ENCODE measurements around the gene GTF3C1. TPM values are rescaled to one million over a fixed set of nuclear protein-coding genes. Genes with fewer than 3 reads are reported as not detected.

GTF3C1 gene
- polyA plus RNA-seq, 1 donor from 2014 or later, result 54.0 TPM

GRCh38 chr16:27561216-27561615 is 11.5 kb upstream of the GTF3C1 start:
- no peak overlapping the region for H3K27ac ChIP-seq (ENCODE audit: low read length)
- TF ChIP-seq TAF1 (IDR thresholded peaks at IDR 0.05; ENCODE audit: low read depth), result no peak
- TF ChIP-seq RAD21 (conservative IDR thresholded peaks at IDR 0.05), result no peak
- TF ChIP-seq SMC3 (conservative IDR thresholded peaks at IDR 0.05; ENCODE audit: poor library complexity), result no peak
- no peak for TF ChIP-seq EZH2 (IDR thresholded peaks at IDR 0.05; ENCODE audit: borderline replicate concordance, insufficient read depth, low read length, poor library complexity, severe bottlenecking)
- TF ChIP-seq EP300 (conservative IDR thresholded peaks at IDR 0.05; ENCODE audit: poor library complexity, severe bottlenecking), result no peak
- no peak for TF ChIP-seq POLR2AphosphoS5 (IDR thresholded peaks at IDR 0.05)
- no peak for TF ChIP-seq CTCF (IDR thresholded peaks at IDR 0.05; ENCODE audit: poor library complexity, severe bottlenecking)
- no peak for TF ChIP-seq REST (IDR thresholded peaks at IDR 0.05; ENCODE audit: borderline replicate concordance)
- TF ChIP-seq MXI1 (conservative IDR thresholded peaks at IDR 0.05; ENCODE audit: poor library complexity, severe bottlenecking), result no peak
- no peaks in the 10 kb centered on the region for H3K9me3 ChIP-seq (ENCODE audit: low read length)
- no peaks in the 10 kb centered on the region for H3K79me2 ChIP-seq (replicated peaks; ENCODE audit: insufficient read depth, low read length)
- H3K4me3 ChIP-seq (ENCODE audit: low read length), result no peak overlapping the region
- no peaks in the 10 kb centered on the region for H3K27me3 ChIP-seq (ENCODE audit: insufficient read depth, low read depth, low read length)
- H4K20me1 ChIP-seq (ENCODE audit: insufficient read depth), result no peaks in the 10 kb centered on the region
- H2AFZ ChIP-seq (ENCODE audit: low read depth, low read length), result no peak overlapping the region
- H3K9me2 ChIP-seq (ENCODE audit: insufficient read depth, low read length), result no peaks in the 10 kb centered on the region
- no peak overlapping the region for H3K9ac ChIP-seq (ENCODE audit: low read length)
- no peaks in the 10 kb centered on the region for H3K36me3 ChIP-seq (ENCODE audit: insufficient read depth, low read length)
- H3K4me2 ChIP-seq (ENCODE audit: low read length), result no peak overlapping the region
- H3F3A ChIP-seq (ENCODE audit: insufficient read depth, low read length, poor library complexity, severe bottlenecking), result no peaks in the 10 kb centered on the region

GRCh38 chr16:27558932-27559331 is 9.2 kb upstream of the GTF3C1 start:
- no peaks in the 10 kb centered on the region for H3K27me3 ChIP-seq (ENCODE audit: insufficient read depth, low read depth, low read length)
- no peaks in the 10 kb centered on the region for H3F3A ChIP-seq (ENCODE audit: insufficient read depth, low read length, poor library complexity, severe bottlenecking)
- H3K9me2 ChIP-seq (ENCODE audit: insufficient read depth, low read length), result no peaks in the 10 kb centered on the region
- no peaks in the 10 kb centered on the region for H3K9me3 ChIP-seq (ENCODE audit: low read length)
- H4K20me1 ChIP-seq (ENCODE audit: insufficient read depth), result no peaks in the 10 kb centered on the region
- no peak for TF ChIP-seq EZH2 (IDR thresholded peaks at IDR 0.05; ENCODE audit: borderline replicate concordance, insufficient read depth, low read length, poor library complexity, severe bottlenecking)
- no peak for TF ChIP-seq POLR2AphosphoS5 (IDR thresholded peaks at IDR 0.05)
- no peak for TF ChIP-seq CTCF (IDR thresholded peaks at IDR 0.05; ENCODE audit: poor library complexity, severe bottlenecking)
- no peak for TF ChIP-seq MXI1 (conservative IDR thresholded peaks at IDR 0.05; ENCODE audit: poor library complexity, severe bottlenecking)
- TF ChIP-seq TAF1 (IDR thresholded peaks at IDR 0.05; ENCODE audit: low read depth), result no peak
- no peak for TF ChIP-seq RAD21 (conservative IDR thresholded peaks at IDR 0.05)
- TF ChIP-seq EP300 (conservative IDR thresholded peaks at IDR 0.05; ENCODE audit: poor library complexity, severe bottlenecking), result no peak
- TF ChIP-seq REST (IDR thresholded peaks at IDR 0.05; ENCODE audit: borderline replicate concordance), result no peak
- TF ChIP-seq SMC3 (conservative IDR thresholded peaks at IDR 0.05; ENCODE audit: poor library complexity), result no peak
- H3K27ac ChIP-seq (ENCODE audit: low read length), result no peak overlapping the region
- H3K4me2 ChIP-seq (ENCODE audit: low read length), result no peak overlapping the region
- H3K79me2 ChIP-seq (replicated peaks; ENCODE audit: insufficient read depth, low read length), result no peaks in the 10 kb centered on the region
- no peak overlapping the region for H3K4me3 ChIP-seq (ENCODE audit: low read length)
- no peak overlapping the region for H3K9ac ChIP-seq (ENCODE audit: low read length)
- no peak overlapping the region for H2AFZ ChIP-seq (ENCODE audit: low read depth, low read length)
- H3K36me3 ChIP-seq (ENCODE audit: insufficient read depth, low read length), result no peaks in the 10 kb centered on the region
